Breast epithelium (tissue), 3 donors: ENCODE measurements around the gene PUM2.

ENCODE experiments used
- CTCF ChIP-seq, 3 donors: fragments of 450-650 bp; IDR thresholded peaks; one replicate each; pipeline ENCODE4 v1.5.1; 2016 to 2017; ENCODE audit warnings: antibody characterized with exemption in 3 of 3, mild to moderate bottlenecking in 3 of 3, moderate library complexity in 3 of 3
- POLR2A ChIP-seq: fragments of 450-650 bp; IDR thresholded peaks from one replicate; pipeline ENCODE4 v1.6.1; 2016; ENCODE audit warnings: antibody characterized with exemption, mild to moderate bottlenecking, moderate library complexity
- POLR2AphosphoS5 ChIP-seq, 3 donors: sonication (generic); formaldehyde crosslinking; IDR thresholded peaks; one replicate each; pipeline ENCODE4 v1.6.1; 2017; ENCODE audit warnings: antibody characterized with exemption in 3 of 3

- no peak for TF ChIP-seq CTCF (IDR thresholded peaks at IDR 0.05)
- no peak for TF ChIP-seq POLR2A
- no peak for TF ChIP-seq POLR2AphosphoS5 (IDR thresholded peaks at IDR 0.05)
Measured at GRCh38 chr2:20292984-20293383, 57.7 kb downstream of the PUM2 start.
